OCI-LY1 (cell line): Measurements from ENCODE around the gene VMP1.

Experiments used
- EZH2 ChIP-seq: fragments of 200-600 bp; sonication (generic), shearing (Covaris generic); IDR thresholded peaks from 2 replicates; pipeline ENCODE4 v1.8.0; 2017; ENCODE audit warnings: borderline replicate concordance, mixed run types, mild to moderate bottlenecking, antibody characterized with exemption, low read length, moderate library complexity, mixed read lengths
- TF ChIP-seq, protein P1 (sequence below): fragments of 200-600 bp; sonication (generic), shearing (Covaris generic); IDR thresholded peaks from 2 replicates; pipeline ENCODE4 v1.5.1; 2017; ENCODE audit warnings: mild to moderate bottlenecking, antibody characterized with exemption, low read length, moderate library complexity, mixed read lengths

DNA sequence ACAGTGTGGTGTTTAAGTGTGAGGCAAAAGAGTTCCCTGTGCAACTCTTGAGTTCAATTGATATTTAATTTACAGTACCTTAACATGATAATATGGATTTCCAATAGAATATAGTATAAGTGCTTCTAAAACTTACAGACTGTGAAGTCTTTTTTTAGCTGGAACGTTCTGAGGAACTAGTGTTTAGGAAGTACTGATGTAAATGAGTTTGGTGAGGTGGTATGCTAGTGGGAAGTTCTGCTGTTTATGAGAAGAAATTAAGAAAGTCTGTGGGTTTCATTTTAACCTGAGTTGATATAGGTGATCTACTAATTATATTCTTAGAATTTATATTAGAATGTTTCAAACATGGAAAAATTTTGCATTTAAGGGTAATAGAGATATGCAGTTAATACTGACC, 32.2 kb upstream of the VMP1 start:
- TF ChIP-seq, protein P1, sequence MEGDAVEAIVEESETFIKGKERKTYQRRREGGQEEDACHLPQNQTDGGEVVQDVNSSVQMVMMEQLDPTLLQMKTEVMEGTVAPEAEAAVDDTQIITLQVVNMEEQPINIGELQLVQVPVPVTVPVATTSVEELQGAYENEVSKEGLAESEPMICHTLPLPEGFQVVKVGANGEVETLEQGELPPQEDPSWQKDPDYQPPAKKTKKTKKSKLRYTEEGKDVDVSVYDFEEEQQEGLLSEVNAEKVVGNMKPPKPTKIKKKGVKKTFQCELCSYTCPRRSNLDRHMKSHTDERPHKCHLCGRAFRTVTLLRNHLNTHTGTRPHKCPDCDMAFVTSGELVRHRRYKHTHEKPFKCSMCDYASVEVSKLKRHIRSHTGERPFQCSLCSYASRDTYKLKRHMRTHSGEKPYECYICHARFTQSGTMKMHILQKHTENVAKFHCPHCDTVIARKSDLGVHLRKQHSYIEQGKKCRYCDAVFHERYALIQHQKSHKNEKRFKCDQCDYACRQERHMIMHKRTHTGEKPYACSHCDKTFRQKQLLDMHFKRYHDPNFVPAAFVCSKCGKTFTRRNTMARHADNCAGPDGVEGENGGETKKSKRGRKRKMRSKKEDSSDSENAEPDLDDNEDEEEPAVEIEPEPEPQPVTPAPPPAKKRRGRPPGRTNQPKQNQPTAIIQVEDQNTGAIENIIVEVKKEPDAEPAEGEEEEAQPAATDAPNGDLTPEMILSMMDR = no peak
- TF ChIP-seq EZH2 = no peak
